Measurements from ENCODE around the gene NOS1AP. TPM values are rescaled to one million over a fixed set of nuclear protein-coding genes. Genes with fewer than 3 reads are reported as not detected.

Gene NOS1AP
- total and polyA plus RNA-seq, 2 donors from 2014 or later: 0.47 to 10.7 TPM

- intact Hi-C loops (cut with DNase I): loop anchor here (5.0 kb wide), 1 partner anchor 239 kb away; no protein-coding TSS in a partner anchor
- Histone ChIP-seq H3K36me3 (ENCODE audit: control insufficient read depth in 2 of 3, insufficient read depth in 3 of 3, low read length in 3 of 3) (no peaks in the 10 kb centered on the region), H3K27ac (ENCODE audit: low read depth in 2 of 2, low read length in 2 of 2) (no peak overlapping the region), H3K4me3 (ENCODE audit: low read length in 3 of 3) (no peak overlapping the region), H3K27me3 (ENCODE audit: control insufficient read depth, insufficient read depth, low read length) (no peaks in the 10 kb centered on the region), H3K9me3 (ENCODE audit: control insufficient read depth in 2 of 3, insufficient read depth in 1 of 3, low read length in 3 of 3) (no peaks in the 10 kb centered on the region), H3K9ac (ENCODE audit: low read length in 3 of 3) (no peak overlapping the region), H3K4me1 (ENCODE audit: control insufficient read depth in 2 of 3, insufficient read depth in 2 of 3, low read depth in 1 of 3, low read length in 3 of 3) (no peaks in the 10 kb centered on the region)
- peak in 4 of 5 donors; percentile 56 to 81 (median 68) for DNase-seq
- FAIRE-seq: no peak
- no peak for TF ChIP-seq CTCF (IDR thresholded peaks at IDR 0.05; ENCODE audit: borderline replicate concordance, extremely low read depth, insufficient read depth)
These were observed 38.7 kb upstream of the NOS1AP start for GRCh38 chr1:162030759-162031280.

- Histone ChIP-seq H3K4me1 (ENCODE audit: control insufficient read depth in 2 of 3, insufficient read depth in 2 of 3, low read depth in 1 of 3, low read length in 3 of 3) (no peaks in the 10 kb centered on the region), H3K36me3 (ENCODE audit: control insufficient read depth in 2 of 3, insufficient read depth in 3 of 3, low read length in 3 of 3) (no peaks in the 10 kb centered on the region), H3K9ac (ENCODE audit: low read length in 3 of 3) (no peak overlapping the region), H3K9me3 (ENCODE audit: control insufficient read depth in 2 of 3, insufficient read depth in 1 of 3, low read length in 3 of 3) (no peaks in the 10 kb centered on the region), H3K27me3 (ENCODE audit: control insufficient read depth, insufficient read depth, low read length) (no peaks in the 10 kb centered on the region), H3K27ac (ENCODE audit: low read depth in 2 of 2, low read length in 2 of 2) (no peak overlapping the region), H3K4me3 (ENCODE audit: low read length in 3 of 3) (no peak overlapping the region)
- peak in 3 of 5 donors; percentile 32 to 42 (median 42) for DNase-seq
- intact Hi-C loops (cut with DNase I): loop anchor here (5.0 kb wide), 1 partner anchor 241 kb away; no protein-coding TSS in a partner anchor
- FAIRE-seq: no peak
- TF ChIP-seq CTCF (IDR thresholded peaks at IDR 0.05; ENCODE audit: borderline replicate concordance, extremely low read depth, insufficient read depth): no peak
These were observed 36.1 kb upstream of the NOS1AP start for GRCh38 chr1:162033428-162033827.

- Histone ChIP-seq H3K9me3 (ENCODE audit: control insufficient read depth in 2 of 3, insufficient read depth in 1 of 3, low read length in 3 of 3) (no peaks in the 10 kb centered on the region), H3K4me1 (ENCODE audit: control insufficient read depth in 2 of 3, insufficient read depth in 2 of 3, low read depth in 1 of 3, low read length in 3 of 3) (no peaks in the 10 kb centered on the region), H3K27ac (ENCODE audit: low read depth in 2 of 2, low read length in 2 of 2) (no peak overlapping the region), H3K4me3 (ENCODE audit: low read length in 3 of 3) (no peak overlapping the region), H3K27me3 (ENCODE audit: control insufficient read depth, insufficient read depth, low read length) (no peaks in the 10 kb centered on the region), H3K36me3 (ENCODE audit: control insufficient read depth in 2 of 3, insufficient read depth in 3 of 3, low read length in 3 of 3) (no peaks in the 10 kb centered on the region), H3K9ac (ENCODE audit: low read length in 3 of 3) (no peak overlapping the region)
- intact Hi-C loops (cut with DNase I): no loop called here
- DNase-seq (peak in 1 of 5 donors; percentile 67), FAIRE-seq (no peak)
- TF ChIP-seq CTCF (IDR thresholded peaks at IDR 0.05; ENCODE audit: borderline replicate concordance, extremely low read depth, insufficient read depth): no peak
These were observed 34.2 kb upstream of the NOS1AP start for GRCh38 chr1:162035241-162035640.

- Histone ChIP-seq H3K27ac (ENCODE audit: low read depth in 2 of 2, low read length in 2 of 2) (no peak overlapping the region), H3K4me1 (ENCODE audit: control insufficient read depth in 2 of 3, insufficient read depth in 2 of 3, low read depth in 1 of 3, low read length in 3 of 3) (no peaks in the 10 kb centered on the region), H3K9ac (ENCODE audit: low read length in 3 of 3) (no peak overlapping the region), H3K9me3 (ENCODE audit: control insufficient read depth in 2 of 3, insufficient read depth in 1 of 3, low read length in 3 of 3) (no peaks in the 10 kb centered on the region), H3K4me3 (ENCODE audit: low read length in 3 of 3) (no peak overlapping the region), H3K27me3 (ENCODE audit: control insufficient read depth, insufficient read depth, low read length) (no peaks in the 10 kb centered on the region), H3K36me3 (ENCODE audit: control insufficient read depth in 2 of 3, insufficient read depth in 3 of 3, low read length in 3 of 3) (no peaks in the 10 kb centered on the region)
- DNase-seq (no peak), FAIRE-seq (no peak)
- TF ChIP-seq CTCF (IDR thresholded peaks at IDR 0.05; ENCODE audit: borderline replicate concordance, extremely low read depth, insufficient read depth): no peak
- intact Hi-C loops (cut with DNase I): no loop called here
These were observed 33.3 kb upstream of the NOS1AP start for GRCh38 chr1:162036163-162036562.
